Ovary (tissue), 9 donors: Measurements from ENCODE around the gene SH3RF3. TPM values are rescaled to one million over a fixed set of nuclear protein-coding genes. Genes with fewer than 3 reads are reported as not detected.

Source experiments
- DNase-seq, 5 donors: peaks; one replicate each; pipeline ENCODE4 v3.0.0-alpha.2; 2019 to 2020
- H3K27ac ChIP-seq, 2 donors: fragments of 200-600 bp; one replicate each; pipeline versions ENCODE4 v1.5.1 to v1.8.0; 2019 to 2022
- H3K27me3 ChIP-seq: fragments of 200-600 bp; one replicate; pipeline ENCODE4 v1.8.0; 2022
- H3K36me3 ChIP-seq: fragments of 200-600 bp; sonication (generic); one replicate; pipeline ENCODE4 v1.5.1; 2019
- H3K4me1 ChIP-seq: one replicate; pipeline ENCODE4 v1.8.1; 2013; ENCODE audit warnings: mild to moderate bottlenecking, moderate library complexity; ENCODE audit not compliant: insufficient read depth
- H3K4me3 ChIP-seq: fragments of 200-600 bp; sonication (generic); one replicate; pipeline ENCODE4 v1.5.1; 2017
- H3K9me3 ChIP-seq, 2 donors: fragments of 200-600 bp in 1 of 2; sonication (generic) in 1 of 2; one replicate each; pipeline versions ENCODE4 v1.5.1 to v1.8.1; 2013 to 2019; ENCODE audit warnings: mild to moderate bottlenecking in 1 of 2, moderate library complexity in 1 of 2
- EP300 ChIP-seq: sonication (generic); formaldehyde crosslinking; IDR thresholded peaks from one replicate; pipeline ENCODE4 v1.6.1; 2017; ENCODE audit warnings: antibody characterized with exemption
- POLR2A ChIP-seq: fragments of 450-650 bp; IDR thresholded peaks from one replicate; pipeline ENCODE4 v1.6.1; 2017; ENCODE audit warnings: antibody characterized with exemption, mild to moderate bottlenecking, moderate library complexity
- WGBS, 3 donors: extraction: QIAGEN DNeasy Blood & Tissue Kit in 1 of 3; methylation state at CpG; one replicate each; pipeline versions ENCODE4 v1.1.5 to v1.1.7; 2013 to 2017; 5-methylcytosine and 5-hydroxymethylcytosine counted together
- intact Hi-C, 4 donors: fragments of 100-400 bp; cut with DNase I; formaldehyde crosslinking; loops; one replicate each; pipeline versions ENCODE4 v1.11.0 to v1.15.1; 2022 to 2023
- polyA plus RNA-seq, 2 donors: library from polyadenylated mRNA; stranded (reverse); fragments of 200-250 nt in 1 of 2; fragments of 350-450 nt in 1 of 2; fragmentation: Illumina TruSeq in 1 of 2; extraction: RNeasy Lipid Tissue Mini Kit (QIAGEN cat#74804) in 1 of 2; gene quantifications; one replicate each; pipeline ENCODE4 v1.2.3, GENCODE V29; 2013 to 2014
- total RNA-seq, 7 donors: library from RNA; depleted of rRNA in 2 of 7; stranded (reverse); fragments of >200 nt in 2 of 7; fragmentation: NEBNext Ultra II Directional in 3 of 7; extraction: Animal tissue kit (Norgen Biotek cat#: 25700) in 3 of 7; gene quantifications; one replicate each; pipeline versions ENCODE4 v1.1.0 to v1.2.4, GENCODE V29; 2016 to 2023
- TF ChIP-seq, protein P1 (sequence below), 3 donors: fragments of 450-650 bp in 2 of 3; fragments of 200-600 bp in 1 of 3; IDR thresholded peaks; one replicate each; pipeline versions ENCODE4 v1.5.1 to v1.8.0; 2016 to 2022; ENCODE audit warnings: antibody characterized with exemption in 3 of 3, mild to moderate bottlenecking in 1 of 3
- donor health status: DM: no; HTN: no; CAD: no; lungs with moderate emphysema.
- donor health status: DM: no; HTN: no; CAD: no.
- donor health status: Bipolar disorder and iron deficiency.
- donor health status: DM: yes; HTN: yes; CAD: no.
- donor health status: DM: no; HTN: no; CAD: no.
- donor health status: DM: yes; HTN: yes; CAD: no.

The SH3RF3 gene
- total and polyA plus RNA-seq, 9 donors: 2.7 to 10.1 (median 4.5) TPM

- TF ChIP-seq, protein P1, sequence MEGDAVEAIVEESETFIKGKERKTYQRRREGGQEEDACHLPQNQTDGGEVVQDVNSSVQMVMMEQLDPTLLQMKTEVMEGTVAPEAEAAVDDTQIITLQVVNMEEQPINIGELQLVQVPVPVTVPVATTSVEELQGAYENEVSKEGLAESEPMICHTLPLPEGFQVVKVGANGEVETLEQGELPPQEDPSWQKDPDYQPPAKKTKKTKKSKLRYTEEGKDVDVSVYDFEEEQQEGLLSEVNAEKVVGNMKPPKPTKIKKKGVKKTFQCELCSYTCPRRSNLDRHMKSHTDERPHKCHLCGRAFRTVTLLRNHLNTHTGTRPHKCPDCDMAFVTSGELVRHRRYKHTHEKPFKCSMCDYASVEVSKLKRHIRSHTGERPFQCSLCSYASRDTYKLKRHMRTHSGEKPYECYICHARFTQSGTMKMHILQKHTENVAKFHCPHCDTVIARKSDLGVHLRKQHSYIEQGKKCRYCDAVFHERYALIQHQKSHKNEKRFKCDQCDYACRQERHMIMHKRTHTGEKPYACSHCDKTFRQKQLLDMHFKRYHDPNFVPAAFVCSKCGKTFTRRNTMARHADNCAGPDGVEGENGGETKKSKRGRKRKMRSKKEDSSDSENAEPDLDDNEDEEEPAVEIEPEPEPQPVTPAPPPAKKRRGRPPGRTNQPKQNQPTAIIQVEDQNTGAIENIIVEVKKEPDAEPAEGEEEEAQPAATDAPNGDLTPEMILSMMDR (IDR thresholded peaks at IDR 0.05): no peak
- TF ChIP-seq EP300 (no peak), POLR2A (no peak)
- WGBS, 3 donors: 57 to 68% (median 65%) methylated on average over 20 to 21 of the region's 21 CpGs
Observed at GRCh38 chr2:109528811-109529501, 400.0 kb downstream of the SH3RF3 start.

DNA sequence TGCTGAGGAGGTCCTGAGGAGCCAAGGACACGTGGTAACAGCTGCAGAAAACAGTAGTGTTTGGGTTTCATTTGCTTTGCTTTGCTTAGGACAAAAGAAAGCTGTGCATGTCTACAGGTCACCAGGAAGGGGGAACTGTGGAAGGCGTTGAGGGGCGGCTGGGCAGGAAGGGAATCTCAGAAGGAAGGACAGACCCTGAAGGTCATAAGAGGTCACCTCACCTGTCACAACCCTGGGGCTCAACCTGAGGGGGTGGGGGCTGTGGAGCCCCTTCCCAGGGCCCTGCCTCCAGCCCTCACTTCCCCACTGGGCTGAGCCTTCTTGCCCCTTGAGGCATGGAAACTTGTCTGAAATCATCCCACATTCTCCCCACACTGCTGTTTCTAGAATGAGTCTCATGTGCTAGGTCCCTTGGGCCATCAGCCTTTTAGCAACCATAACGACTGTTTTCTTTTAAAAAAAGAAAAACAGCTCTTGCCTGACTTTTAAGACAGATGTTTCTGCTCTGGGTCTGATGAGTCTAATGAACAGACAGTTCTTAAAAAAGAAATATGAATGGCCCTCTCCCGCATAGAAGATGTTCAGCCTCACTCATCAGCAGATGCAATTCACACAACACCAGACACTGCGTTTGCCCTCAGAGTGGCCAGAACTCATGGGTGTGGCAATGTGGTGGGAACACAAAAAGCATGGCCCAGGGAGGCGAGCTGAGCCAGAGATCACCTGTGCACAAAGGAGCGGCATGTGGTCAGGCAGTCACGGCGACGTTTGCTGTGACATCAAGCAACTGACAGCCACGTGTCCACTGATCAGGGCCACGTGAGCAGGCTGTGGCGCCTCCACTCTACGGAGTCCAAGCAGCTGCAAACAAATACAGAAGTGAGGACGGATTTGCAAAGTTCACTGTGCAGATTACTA lies 400.8 kb downstream of the SH3RF3 start:
- WGBS, 3 donors: 54 to 60% (median 56%) methylated on average over 16 of the region's 16 CpGs
- Histone ChIP-seq H3K36me3 (no peaks in the 10 kb centered on the region), H3K27ac (no peak overlapping the region), H3K27me3 (no peaks in the 10 kb centered on the region), H3K4me3 (no peak overlapping the region), H3K9me3 (no peaks in the 10 kb centered on the region), H3K4me1 (peaks cover 6% of the 10 kb centered on the region)
- DNase-seq: peak in 2 of 5 donors; percentile 14
- TF ChIP-seq POLR2A (no peak), EP300 (no peak)
- TF ChIP-seq, protein P1 (IDR thresholded peaks at IDR 0.05): no peak
- intact Hi-C loops: no loop called here

More at GRCh38 chr2:109528811-109529501, 400.0 kb downstream of the SH3RF3 start:
- DNase-seq: peak in 2 of 5 donors; percentile 11 to 18
- no peaks in the 10 kb centered on the region for H3K36me3 ChIP-seq
- H3K4me3 ChIP-seq: no peak overlapping the region
- intact Hi-C loops: no loop called here
- no peaks in the 10 kb centered on the region for H3K9me3 ChIP-seq
- peaks cover 6% of the 10 kb centered on the region for H3K4me1 ChIP-seq
- no peaks in the 10 kb centered on the region for H3K27me3 ChIP-seq
- no peak overlapping the region for H3K27ac ChIP-seq

DNA sequence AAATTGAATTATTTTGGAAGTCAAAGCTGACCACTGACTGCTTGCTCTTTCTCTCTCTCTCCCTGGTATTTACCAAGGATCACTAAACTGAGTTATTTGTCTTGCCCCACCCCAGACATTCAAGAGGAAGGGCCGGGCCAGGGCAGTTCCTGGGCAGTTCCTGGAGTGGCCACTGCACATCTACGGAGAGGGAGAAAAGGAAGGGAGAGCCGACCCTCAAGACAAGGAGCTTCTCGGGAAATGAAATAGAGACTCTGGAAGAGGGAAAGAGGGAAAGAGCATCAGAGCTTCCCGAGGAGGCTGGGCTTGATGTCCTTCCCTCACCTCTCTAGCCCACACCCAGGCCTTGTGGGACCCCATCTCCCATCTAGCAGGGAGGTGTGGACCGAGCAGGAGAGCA lies 401.7 kb downstream of the SH3RF3 start:
- 69 to 86% (median 79%) methylated on average over 6 of the region's 6 CpGs for WGBS, 3 donors
- TF ChIP-seq POLR2A (no peak), EP300 (no peak)
- TF ChIP-seq, protein P1 (IDR thresholded peaks at IDR 0.05): no peak
- no peak overlapping the region for H3K4me3 ChIP-seq
- intact Hi-C loops: no loop called here
- no peaks in the 10 kb centered on the region for H3K27me3 ChIP-seq
- H3K4me1 ChIP-seq: peaks cover 8% of the 10 kb centered on the region
- no peak for DNase-seq
- no peak overlapping the region for H3K27ac ChIP-seq
- no peaks in the 10 kb centered on the region for H3K36me3 ChIP-seq
- H3K9me3 ChIP-seq: no peaks in the 10 kb centered on the region

DNA sequence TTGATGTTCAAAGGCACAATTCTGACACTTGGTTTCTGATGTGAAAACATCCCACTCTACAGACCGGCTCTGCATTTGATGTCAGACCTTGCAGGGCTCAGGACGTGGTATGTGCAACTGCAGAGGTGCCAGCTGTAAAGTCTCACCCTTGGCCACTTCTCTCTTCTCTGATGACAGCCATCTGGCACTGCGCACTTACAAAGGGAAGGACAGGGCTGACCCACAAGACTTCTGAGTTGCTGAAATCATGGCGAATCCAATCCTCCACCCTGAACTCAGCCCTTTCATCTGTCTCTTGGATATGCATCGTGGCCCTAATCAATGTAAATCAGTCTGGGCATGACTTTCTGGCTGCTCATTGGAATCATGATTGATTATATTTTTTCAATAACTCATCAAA lies 402.2 kb downstream of the SH3RF3 start:
- no peak overlapping the region for H3K27ac ChIP-seq
- 90 to 92% (median 90%) methylated on average over 5 of the region's 5 CpGs for WGBS, 3 donors
- no peak for TF ChIP-seq POLR2A
- TF ChIP-seq, protein P1 (IDR thresholded peaks at IDR 0.05): no peak
- TF ChIP-seq EP300: no peak

More for the DNA sequence above, 402.2 kb downstream of the SH3RF3 start:
- no peaks in the 10 kb centered on the region for H3K27me3 ChIP-seq
- no peaks in the 10 kb centered on the region for H3K36me3 ChIP-seq
- peaks cover 8% of the 10 kb centered on the region for H3K4me1 ChIP-seq
- DNase-seq: peak in 1 of 5 donors; percentile 4
- intact Hi-C loops: no loop called here
- H3K9me3 ChIP-seq: no peaks in the 10 kb centered on the region
- no peak overlapping the region for H3K4me3 ChIP-seq
